Measurements from ENCODE around the gene TMEM139.

The TMEM139 gene

GRCh38 chr7:143284591-143285469 is at the start of gene TMEM139:
Gene TMEM139 (plus strand): TSS chr7:143284958. CDS start chr7:143285958, 1,000 bp downstream.
- DNase-seq (ENCODE audit: low spot score): no peak

- DNase-seq (ENCODE audit: low spot score): no peak
These were observed 49.2 kb upstream of the TMEM139 start for GRCh38 chr7:143235561-143235960.

GRCh38 chr7:143236408-143236990 is 48.3 kb upstream of the TMEM139 start:
- no peak for DNase-seq (ENCODE audit: low spot score)

- no peak for DNase-seq (ENCODE audit: low spot score)
These were observed 47.4 kb upstream of the TMEM139 start for GRCh38 chr7:143237366-143237765.

- DNase-seq (ENCODE audit: low spot score): no peak
These were observed 46.3 kb upstream of the TMEM139 start for GRCh38 chr7:143238289-143238980.

GRCh38 chr7:143239813-143240212 is 44.9 kb upstream of the TMEM139 start:
- no peak for DNase-seq (ENCODE audit: low spot score)

- DNase-seq (ENCODE audit: low spot score): no peak
These were observed 44.2 kb upstream of the TMEM139 start for GRCh38 chr7:143240291-143241168.

- no peak for DNase-seq (ENCODE audit: low spot score)
These were observed 42.5 kb upstream of the TMEM139 start for GRCh38 chr7:143242306-143242705.

GRCh38 chr7:143243111-143243510 is 41.6 kb upstream of the TMEM139 start:
- DNase-seq (ENCODE audit: low spot score): no peak

GRCh38 chr7:143243614-143244013 is 41.1 kb upstream of the TMEM139 start:
- no peak for DNase-seq (ENCODE audit: low spot score)

GRCh38 chr7:143244321-143244720 is 40.4 kb upstream of the TMEM139 start:
- DNase-seq (ENCODE audit: low spot score): no peak

GRCh38 chr7:143245123-143245522 is 39.6 kb upstream of the TMEM139 start:
- DNase-seq (ENCODE audit: low spot score): no peak

- no peak for DNase-seq (ENCODE audit: low spot score)
These were observed 37.4 kb upstream of the TMEM139 start for GRCh38 chr7:143247372-143247771.

- DNase-seq (ENCODE audit: low spot score): no peak
These were observed 35.9 kb upstream of the TMEM139 start for GRCh38 chr7:143248761-143249354.

- no peak for DNase-seq (ENCODE audit: low spot score)
These were observed 34.6 kb upstream of the TMEM139 start for GRCh38 chr7:143250199-143250598.

GRCh38 chr7:143250822-143251221 is 33.9 kb upstream of the TMEM139 start:
- DNase-seq (ENCODE audit: low spot score): no peak

- DNase-seq (ENCODE audit: low spot score): no peak
These were observed 32.8 kb upstream of the TMEM139 start for GRCh38 chr7:143252006-143252405.

- no peak for DNase-seq (ENCODE audit: low spot score)
These were observed 29.2 kb upstream of the TMEM139 start for GRCh38 chr7:143255564-143255963.

GRCh38 chr7:143256325-143256724 is 28.4 kb upstream of the TMEM139 start:
- no peak for DNase-seq (ENCODE audit: low spot score)

- DNase-seq (ENCODE audit: low spot score): no peak
These were observed 27.8 kb upstream of the TMEM139 start for GRCh38 chr7:143256932-143257331.

- no peak for DNase-seq (ENCODE audit: low spot score)
These were observed 27.3 kb upstream of the TMEM139 start for GRCh38 chr7:143257501-143257900.

- DNase-seq (ENCODE audit: low spot score): no peak
These were observed 25.9 kb upstream of the TMEM139 start for GRCh38 chr7:143258831-143259230.
